Measurements from ENCODE around the gene ACSL3. TPM values are rescaled to one million over a fixed set of nuclear protein-coding genes. Genes with fewer than 3 reads are reported as not detected.
A peak's percentile ranks its signal among the peaks of the same experiment; 100 is the strongest.
"Not testable (repeated sequence)": the region's sequence is repeated elsewhere in the genome, so short reads cannot be mapped to it uniquely, and the experiment has no call there.

The ACSL3 gene
- total RNA-seq, 1 donor from 2014 or later: 144 TPM

- Mint-ChIP-seq H3K27ac (ENCODE audit: unreplicated experiment) (no peak overlapping the region), H3K4me3 (ENCODE audit: unreplicated experiment) (no peak overlapping the region), H3K27me3 (ENCODE audit: low read depth, unreplicated experiment) (no peaks in the 10 kb centered on the region), H3K36me3 (ENCODE audit: low read depth, unreplicated experiment) (peaks cover 7% of the 10 kb centered on the region), H3K9me3 (ENCODE audit: unreplicated experiment) (no peaks in the 10 kb centered on the region), H3K4me1 (ENCODE audit: low read depth, unreplicated experiment) (peaks cover 40% of the 10 kb centered on the region)
- H3K4me1 ChIP-seq (ENCODE audit: insufficient read depth, low read length): peaks cover 15% of the 10 kb centered on the region
- FAIRE-seq (no peak), DNase-seq (ENCODE audit: low read depth) (no peak)
- H3K9me3 ChIP-seq (ENCODE audit: insufficient read depth, low read depth, low read length): no peaks in the 10 kb centered on the region
- no peak overlapping the region for H3K27ac ChIP-seq (ENCODE audit: low read depth, low read length)
- no peak overlapping the region for H3K9ac ChIP-seq (ENCODE audit: low read length)
- peaks cover 50% of the 10 kb centered on the region for H3K79me2 ChIP-seq (ENCODE audit: insufficient read depth, low read length)
- TF ChIP-seq EZH2 (IDR thresholded peaks at IDR 0.05; ENCODE audit: insufficient read depth, low read length) (no peak), CTCF (IDR thresholded peaks at IDR 0.05; ENCODE audit: insufficient read depth, low read depth, low read length) (no peak)
- H4K20me1 ChIP-seq (ENCODE audit: insufficient read depth, low read length): peaks cover 40% of the 10 kb centered on the region
- no peaks in the 10 kb centered on the region for H3K27me3 ChIP-seq (ENCODE audit: insufficient read depth, low read length)
- no peak overlapping the region for H2AFZ ChIP-seq (ENCODE audit: low read depth, low read length)
- peaks cover 24% of the 10 kb centered on the region for H3K36me3 ChIP-seq (ENCODE audit: insufficient read depth, low read length)
- no peak overlapping the region for H3K4me3 ChIP-seq (ENCODE audit: insufficient read depth, low read depth, low read length)
- H3K4me2 ChIP-seq (ENCODE audit: low read length): no peak overlapping the region
Observed at GRCh38 chr2:222916229-222917197, 55.7 kb downstream of the ACSL3 start.

GRCh38 chr2:222917212-222917611, 56.4 kb downstream of the ACSL3 start:
- Histone ChIP-seq H3K4me1 (ENCODE audit: insufficient read depth, low read length) (peaks cover 15% of the 10 kb centered on the region), H3K79me2 (ENCODE audit: insufficient read depth, low read length) (peaks cover 43% of the 10 kb centered on the region), H3K36me3 (ENCODE audit: insufficient read depth, low read length) (peaks cover 23% of the 10 kb centered on the region), H4K20me1 (ENCODE audit: insufficient read depth, low read length) (peaks cover 33% of the 10 kb centered on the region)
- H3K36me3 Mint-ChIP-seq (ENCODE audit: low read depth, unreplicated experiment): peaks cover 11% of the 10 kb centered on the region
- H3K4me3 ChIP-seq (ENCODE audit: insufficient read depth, low read depth, low read length); H3K27me3 Mint-ChIP-seq (ENCODE audit: low read depth, unreplicated experiment); H3K4me2 ChIP-seq (ENCODE audit: low read length); FAIRE-seq; H3K9ac ChIP-seq (ENCODE audit: low read length); H3K9me3 Mint-ChIP-seq (ENCODE audit: unreplicated experiment); H3K9me3 ChIP-seq (ENCODE audit: insufficient read depth, low read depth, low read length); H2AFZ ChIP-seq (ENCODE audit: low read depth, low read length); DNase-seq (ENCODE audit: low read depth); H3K27me3 ChIP-seq (ENCODE audit: insufficient read depth, low read length); H3K27ac ChIP-seq (ENCODE audit: low read depth, low read length); H3K4me3 Mint-ChIP-seq (ENCODE audit: unreplicated experiment): not testable (repeated sequence)
- H3K4me1 Mint-ChIP-seq (ENCODE audit: low read depth, unreplicated experiment): peaks cover 34% of the 10 kb centered on the region
- H3K27ac Mint-ChIP-seq (ENCODE audit: unreplicated experiment): peak overlapping the region; percentile 14

- Mint-ChIP-seq H3K4me1 (ENCODE audit: low read depth, unreplicated experiment) (peaks cover 26% of the 10 kb centered on the region), H3K4me3 (ENCODE audit: unreplicated experiment) (no peak overlapping the region), H3K36me3 (ENCODE audit: low read depth, unreplicated experiment) (peaks cover 20% of the 10 kb centered on the region), H3K27ac (ENCODE audit: unreplicated experiment) (peak overlapping the region; percentile 85), H3K27me3 (ENCODE audit: low read depth, unreplicated experiment) (no peaks in the 10 kb centered on the region), H3K9me3 (ENCODE audit: unreplicated experiment) (no peaks in the 10 kb centered on the region)
- no peak overlapping the region for H3K4me3 ChIP-seq (ENCODE audit: insufficient read depth, low read depth, low read length)
- DNase-seq (ENCODE audit: low read depth) (peak; percentile 95), FAIRE-seq (peak; percentile 95)
- TF ChIP-seq EZH2 (IDR thresholded peaks at IDR 0.05; ENCODE audit: insufficient read depth, low read length) (no peak), CTCF (IDR thresholded peaks at IDR 0.05; ENCODE audit: insufficient read depth, low read depth, low read length) (no peak)
- peaks cover 9% of the 10 kb centered on the region for H4K20me1 ChIP-seq (ENCODE audit: insufficient read depth, low read length)
- H2AFZ ChIP-seq (ENCODE audit: low read depth, low read length): no peak overlapping the region
- H3K79me2 ChIP-seq (ENCODE audit: insufficient read depth, low read length): peaks cover 15% of the 10 kb centered on the region
- H3K27me3 ChIP-seq (ENCODE audit: insufficient read depth, low read length): no peaks in the 10 kb centered on the region
- peak overlapping the region; percentile 53 for H3K27ac ChIP-seq (ENCODE audit: low read depth, low read length)
- peaks cover 15% of the 10 kb centered on the region for H3K4me1 ChIP-seq (ENCODE audit: insufficient read depth, low read length)
- no peaks in the 10 kb centered on the region for H3K9me3 ChIP-seq (ENCODE audit: insufficient read depth, low read depth, low read length)
- H3K9ac ChIP-seq (ENCODE audit: low read length): peak overlapping the region; percentile 13
- peak overlapping the region; percentile 64 for H3K4me2 ChIP-seq (ENCODE audit: low read length)
- peaks cover 42% of the 10 kb centered on the region for H3K36me3 ChIP-seq (ENCODE audit: insufficient read depth, low read length)
Observed at GRCh38 chr2:222919841-222920526, 59.1 kb downstream of the ACSL3 start.

Data from astrocyte (in vitro differentiated cells and primary cell).